Neural cell (in vitro differentiated cells): ENCODE measurements around the gene NUDT3. TPM values are rescaled to one million over a fixed set of nuclear protein-coding genes. Genes with fewer than 3 reads are reported as not detected.

Source experiments
- H2AFZ ChIP-seq: fragments of 200-600, 300-800 bp; sonication (generic), shearing (Covaris generic); 2 replicates; pipeline ENCODE4 v1.6.0; 2014; ENCODE audit warnings: low read depth, mild to moderate bottlenecking, antibody characterized with exemption, low read length, moderate library complexity
- H3F3A ChIP-seq: fragments of 200-600 bp; shearing (Covaris generic); 2 replicates; pipeline ENCODE4 v1.6.1; 2016; ENCODE audit warnings: mild to moderate bottlenecking, moderate library complexity, mixed read lengths, antibody characterized with exemption, low read length; ENCODE audit not compliant: insufficient read depth, poor library complexity, severe bottlenecking
- H3K27ac ChIP-seq: fragments of 200-600, 300-800 bp; sonication (generic), shearing (Covaris generic); 2 replicates; pipeline ENCODE4 v1.5.1; 2014; ENCODE audit warnings: mild to moderate bottlenecking, low read length, moderate library complexity
- H3K27me3 ChIP-seq: fragments of 300-800, 200-600 bp; sonication (generic), shearing (Covaris generic); 2 replicates; pipeline ENCODE4 v1.6.0; 2014; ENCODE audit warnings: mild to moderate bottlenecking, low read depth, low read length, moderate library complexity; ENCODE audit not compliant: insufficient read depth
- H3K36me3 ChIP-seq: fragments of 300-800, 200-600 bp; sonication (generic), shearing (Covaris generic); 2 replicates; pipeline ENCODE4 v1.5.1; 2014; ENCODE audit warnings: mild to moderate bottlenecking, antibody characterized with exemption, low read length, moderate library complexity; ENCODE audit not compliant: insufficient read depth
- H3K4me2 ChIP-seq: fragments of 300-800, 200-600 bp; sonication (generic), shearing (Covaris generic); 2 replicates; pipeline ENCODE4 v1.6.0; 2014; ENCODE audit warnings: mild to moderate bottlenecking, low read length
- H3K4me3 ChIP-seq: fragments of 300-800, 200-600 bp; sonication (generic), shearing (Covaris generic); 2 replicates; pipeline ENCODE4 v1.5.1; 2014; ENCODE audit warnings: mild to moderate bottlenecking, low read length, moderate library complexity
- H3K79me2 ChIP-seq: fragments of 200-600 bp; shearing (Covaris generic); replicated peaks from 2 replicates; pipeline ENCODE4 v1.6.0; 2014; ENCODE audit warnings: mild to moderate bottlenecking, low read length, moderate library complexity; ENCODE audit not compliant: insufficient read depth
- H3K9ac ChIP-seq: fragments of 300-800, 200-600 bp; sonication (generic), shearing (Covaris generic); 2 replicates; pipeline ENCODE4 v1.6.1; 2016; ENCODE audit warnings: mild to moderate bottlenecking, low read length, mixed read lengths
- H3K9me2 ChIP-seq: fragments of 200-600 bp; shearing (Covaris generic); 2 replicates; pipeline ENCODE4 v1.6.1; 2016; ENCODE audit warnings: mild to moderate bottlenecking, low read length, mixed read lengths; ENCODE audit not compliant: insufficient read depth
- H3K9me3 ChIP-seq: fragments of 200-600, 300-800 bp; sonication (generic), shearing (Covaris generic); 2 replicates; pipeline ENCODE4 v1.6.1; 2016; ENCODE audit warnings: mild to moderate bottlenecking, mixed run types, low read length, moderate library complexity, mixed read lengths
- H4K20me1 ChIP-seq: fragments of 200-600 bp; shearing (Covaris generic); 2 replicates; pipeline ENCODE4 v1.6.1; 2016; ENCODE audit warnings: mild to moderate bottlenecking, mixed run types; ENCODE audit not compliant: insufficient read depth
- EP300 ChIP-seq: fragments of 450-650 bp; conservative IDR thresholded peaks from 2 replicates; pipeline ENCODE4 v1.6.1; 2014; ENCODE audit warnings: antibody characterized with exemption, mild to moderate bottlenecking, moderate library complexity; ENCODE audit not compliant: poor library complexity, severe bottlenecking
- EZH2 ChIP-seq: fragments of 200-600, 300-800 bp; shearing (Covaris generic), sonication (generic); IDR thresholded peaks from 2 replicates; pipeline ENCODE4 v1.6.1; 2014; ENCODE audit warnings: antibody characterized with exemption, low read length, borderline replicate concordance, mild to moderate bottlenecking; ENCODE audit not compliant: insufficient read depth, poor library complexity, severe bottlenecking
- MXI1 ChIP-seq: fragments of 450-650 bp; conservative IDR thresholded peaks from 2 replicates; pipeline ENCODE4 v1.6.1; 2014; ENCODE audit warnings: antibody characterized with exemption, mild to moderate bottlenecking; ENCODE audit not compliant: poor library complexity, severe bottlenecking
- POLR2AphosphoS5 ChIP-seq: IDR thresholded peaks from 2 replicates; pipeline ENCODE4 v1.6.1; 2012
- RAD21 ChIP-seq: fragments of 450-650 bp; conservative IDR thresholded peaks from 2 replicates; pipeline ENCODE4 v1.6.1; 2014; ENCODE audit warnings: antibody characterized with exemption, mild to moderate bottlenecking, moderate library complexity
- SMC3 ChIP-seq: fragments of 450-650 bp; conservative IDR thresholded peaks from 2 replicates; pipeline ENCODE4 v1.6.1; 2014; ENCODE audit warnings: antibody characterized with exemption, mild to moderate bottlenecking, moderate library complexity; ENCODE audit not compliant: poor library complexity
- TAF1 ChIP-seq: IDR thresholded peaks from 2 replicates; pipeline ENCODE4 v1.6.1; 2012; ENCODE audit warnings: low read depth
- polyA plus RNA-seq: library from polyadenylated mRNA; depleted of rRNA; stranded (reverse); fragments of >200 nt; gene quantifications from 2 replicates; pipeline ENCODE4 v1.2.3, GENCODE V29; 2014
- TF ChIP-seq, protein P1 (sequence below): IDR thresholded peaks from 2 replicates; pipeline ENCODE4 v1.6.1; 2012; ENCODE audit warnings: borderline replicate concordance
- TF ChIP-seq, protein P2 (sequence below): fragments of 450-650 bp; IDR thresholded peaks from 2 replicates; pipeline ENCODE4 v1.5.1; 2014; ENCODE audit warnings: antibody characterized with exemption, mild to moderate bottlenecking, moderate library complexity; ENCODE audit not compliant: poor library complexity, severe bottlenecking

Gene NUDT3
- polyA plus RNA-seq, 1 donor from 2014 or later: 80.2 TPM

DNA sequence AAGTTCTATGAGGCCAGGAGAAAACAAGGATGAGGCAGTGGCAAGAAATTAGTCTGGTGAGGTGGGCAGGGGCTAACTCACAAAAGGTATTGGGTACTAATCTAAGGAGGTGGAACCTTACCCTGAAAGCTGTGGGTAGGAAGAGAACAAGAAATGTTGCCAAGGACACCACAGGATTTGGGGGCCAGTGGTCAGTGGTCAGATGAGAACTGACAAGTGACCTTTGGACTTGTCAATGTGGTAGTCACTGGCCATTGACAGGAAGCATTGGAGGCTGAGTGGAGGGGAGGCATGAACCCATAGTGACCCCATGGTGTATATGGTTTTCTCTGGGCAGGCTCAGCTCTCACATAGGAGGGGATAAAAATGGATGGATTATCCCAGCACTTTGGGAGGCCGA is 118.3 kb downstream of the NUDT3 start:
- no peak overlapping the region for H3K27ac ChIP-seq
- H3K36me3 ChIP-seq: no peaks in the 10 kb centered on the region
- no peaks in the 10 kb centered on the region for H3F3A ChIP-seq
- H3K79me2 ChIP-seq: no peaks in the 10 kb centered on the region
- H3K9me3 ChIP-seq: no peaks in the 10 kb centered on the region
- H4K20me1 ChIP-seq: no peaks in the 10 kb centered on the region
- no peak overlapping the region for H3K4me2 ChIP-seq
- no peaks in the 10 kb centered on the region for H3K9me2 ChIP-seq
- H3K9ac ChIP-seq: no peak overlapping the region
- H3K4me3 ChIP-seq: no peak overlapping the region
- no peak overlapping the region for H2AFZ ChIP-seq
- H3K27me3 ChIP-seq: no peaks in the 10 kb centered on the region
- no peak for TF ChIP-seq EZH2
- TF ChIP-seq, protein P1, sequence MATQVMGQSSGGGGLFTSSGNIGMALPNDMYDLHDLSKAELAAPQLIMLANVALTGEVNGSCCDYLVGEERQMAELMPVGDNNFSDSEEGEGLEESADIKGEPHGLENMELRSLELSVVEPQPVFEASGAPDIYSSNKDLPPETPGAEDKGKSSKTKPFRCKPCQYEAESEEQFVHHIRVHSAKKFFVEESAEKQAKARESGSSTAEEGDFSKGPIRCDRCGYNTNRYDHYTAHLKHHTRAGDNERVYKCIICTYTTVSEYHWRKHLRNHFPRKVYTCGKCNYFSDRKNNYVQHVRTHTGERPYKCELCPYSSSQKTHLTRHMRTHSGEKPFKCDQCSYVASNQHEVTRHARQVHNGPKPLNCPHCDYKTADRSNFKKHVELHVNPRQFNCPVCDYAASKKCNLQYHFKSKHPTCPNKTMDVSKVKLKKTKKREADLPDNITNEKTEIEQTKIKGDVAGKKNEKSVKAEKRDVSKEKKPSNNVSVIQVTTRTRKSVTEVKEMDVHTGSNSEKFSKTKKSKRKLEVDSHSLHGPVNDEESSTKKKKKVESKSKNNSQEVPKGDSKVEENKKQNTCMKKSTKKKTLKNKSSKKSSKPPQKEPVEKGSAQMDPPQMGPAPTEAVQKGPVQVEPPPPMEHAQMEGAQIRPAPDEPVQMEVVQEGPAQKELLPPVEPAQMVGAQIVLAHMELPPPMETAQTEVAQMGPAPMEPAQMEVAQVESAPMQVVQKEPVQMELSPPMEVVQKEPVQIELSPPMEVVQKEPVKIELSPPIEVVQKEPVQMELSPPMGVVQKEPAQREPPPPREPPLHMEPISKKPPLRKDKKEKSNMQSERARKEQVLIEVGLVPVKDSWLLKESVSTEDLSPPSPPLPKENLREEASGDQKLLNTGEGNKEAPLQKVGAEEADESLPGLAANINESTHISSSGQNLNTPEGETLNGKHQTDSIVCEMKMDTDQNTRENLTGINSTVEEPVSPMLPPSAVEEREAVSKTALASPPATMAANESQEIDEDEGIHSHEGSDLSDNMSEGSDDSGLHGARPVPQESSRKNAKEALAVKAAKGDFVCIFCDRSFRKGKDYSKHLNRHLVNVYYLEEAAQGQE: no peak
- no peak for TF ChIP-seq SMC3
- no peak for TF ChIP-seq EP300
- TF ChIP-seq MXI1: no peak
- TF ChIP-seq, protein P2, sequence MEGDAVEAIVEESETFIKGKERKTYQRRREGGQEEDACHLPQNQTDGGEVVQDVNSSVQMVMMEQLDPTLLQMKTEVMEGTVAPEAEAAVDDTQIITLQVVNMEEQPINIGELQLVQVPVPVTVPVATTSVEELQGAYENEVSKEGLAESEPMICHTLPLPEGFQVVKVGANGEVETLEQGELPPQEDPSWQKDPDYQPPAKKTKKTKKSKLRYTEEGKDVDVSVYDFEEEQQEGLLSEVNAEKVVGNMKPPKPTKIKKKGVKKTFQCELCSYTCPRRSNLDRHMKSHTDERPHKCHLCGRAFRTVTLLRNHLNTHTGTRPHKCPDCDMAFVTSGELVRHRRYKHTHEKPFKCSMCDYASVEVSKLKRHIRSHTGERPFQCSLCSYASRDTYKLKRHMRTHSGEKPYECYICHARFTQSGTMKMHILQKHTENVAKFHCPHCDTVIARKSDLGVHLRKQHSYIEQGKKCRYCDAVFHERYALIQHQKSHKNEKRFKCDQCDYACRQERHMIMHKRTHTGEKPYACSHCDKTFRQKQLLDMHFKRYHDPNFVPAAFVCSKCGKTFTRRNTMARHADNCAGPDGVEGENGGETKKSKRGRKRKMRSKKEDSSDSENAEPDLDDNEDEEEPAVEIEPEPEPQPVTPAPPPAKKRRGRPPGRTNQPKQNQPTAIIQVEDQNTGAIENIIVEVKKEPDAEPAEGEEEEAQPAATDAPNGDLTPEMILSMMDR: no peak
- TF ChIP-seq POLR2AphosphoS5: no peak
- no peak for TF ChIP-seq TAF1
- TF ChIP-seq RAD21: no peak

DNA sequence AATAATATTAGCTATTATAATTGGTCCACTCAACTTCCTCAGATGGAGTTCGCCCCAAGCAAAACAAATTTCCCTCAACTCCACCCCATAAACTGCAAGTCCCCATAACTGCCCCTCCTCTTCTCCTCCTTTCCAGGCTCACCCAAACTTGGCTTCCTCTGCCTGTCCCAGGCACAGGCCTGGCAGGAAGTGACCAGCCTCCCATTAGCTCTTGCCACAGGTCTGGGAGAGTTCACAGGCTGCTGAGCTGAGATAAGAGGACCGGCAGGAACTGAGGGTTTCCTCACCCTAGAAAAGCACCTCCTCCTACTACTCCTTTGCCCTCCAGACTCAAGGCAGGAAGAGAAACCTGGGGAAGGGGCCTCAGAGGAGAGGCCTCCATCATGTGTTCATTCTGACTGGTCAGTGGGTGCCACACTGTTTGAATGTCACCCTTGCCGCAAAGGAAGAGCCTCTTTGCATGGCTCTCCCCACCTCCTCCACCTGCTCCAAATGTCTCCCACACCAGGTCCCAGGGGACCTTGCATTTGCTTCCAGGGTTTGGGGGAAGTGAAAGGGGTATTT is 119.1 kb downstream of the NUDT3 start:
- H3K36me3 ChIP-seq: no peaks in the 10 kb centered on the region
- H3K27me3 ChIP-seq: no peaks in the 10 kb centered on the region

More for the DNA sequence above, 119.1 kb downstream of the NUDT3 start:
- Histone ChIP-seq H3K9me2 (no peaks in the 10 kb centered on the region), H4K20me1 (no peaks in the 10 kb centered on the region), H3K27ac (no peak overlapping the region), H3K4me3 (no peak overlapping the region), H3K4me2 (no peak overlapping the region), H3K79me2 (no peaks in the 10 kb centered on the region), H3K9ac (no peak overlapping the region), H3F3A (no peaks in the 10 kb centered on the region), H2AFZ (no peak overlapping the region), H3K9me3 (no peaks in the 10 kb centered on the region)
- TF ChIP-seq TAF1 (no peak), EP300 (no peak), SMC3 (no peak), POLR2AphosphoS5 (no peak)
- TF ChIP-seq, protein P1: no peak
- TF ChIP-seq, protein P2: no peak
